Activated T-helper 2 cell treated with anti-CD3 and anti-CD28 coated beads, Interferon-gamma antibody, Interleukin-2, Interleukin-4, amounts not matched to agents 10 μg/mL and 5 μg/mL and 100 μg/mL, durations not matched to agents 14 hours and 24 hours and 36 hours (primary cell): ENCODE results near the gene C6orf136. TPM values are rescaled to one million over a fixed set of nuclear protein-coding genes. Genes with fewer than 3 reads are reported as not detected.
"Not testable (repeated sequence)": the region's sequence is repeated elsewhere in the genome, so short reads cannot be mapped to it uniquely, and the experiment has no call there.

Experiments used
- DNase-seq: peaks from one replicate; pipeline ENCODE4 v3.0.0; 2021; ENCODE audit warnings: low spot score
- H3K27ac Mint-ChIP-seq: one replicate; pipeline ENCODE4 v1.8.0; 2021; ENCODE audit warnings: mixed read lengths
- H3K27me3 Mint-ChIP-seq: one replicate; pipeline ENCODE4 v1.8.0; 2021; ENCODE audit warnings: low read depth, mixed read lengths
- H3K36me3 Mint-ChIP-seq: one replicate; pipeline ENCODE4 v1.8.0; 2021; ENCODE audit warnings: low read depth, mixed read lengths
- H3K4me1 Mint-ChIP-seq: one replicate; pipeline ENCODE4 v1.8.0; 2021; ENCODE audit warnings: low read depth, mixed read lengths
- H3K4me3 Mint-ChIP-seq: one replicate; pipeline ENCODE4 v1.8.0; 2021; ENCODE audit warnings: low read depth, mild to moderate bottlenecking, moderate library complexity, mixed read lengths
- H3K9me3 Mint-ChIP-seq: one replicate; pipeline ENCODE4 v1.8.0; 2021; ENCODE audit warnings: mixed read lengths
- intact Hi-C: fragments of 100-400 bp; cut with micrococcal nuclease; formaldehyde crosslinking; loops from one replicate; pipeline ENCODE4 v1.15.1; 2023
- total RNA-seq: library from RNA; stranded (reverse); gene quantifications from 2 replicates; pipeline ENCODE4 v1.2.3, GENCODE V29; 2022

C6orf136 gene
- total RNA-seq, 1 donor from 2014 or later, result 23.1 TPM

DNA sequence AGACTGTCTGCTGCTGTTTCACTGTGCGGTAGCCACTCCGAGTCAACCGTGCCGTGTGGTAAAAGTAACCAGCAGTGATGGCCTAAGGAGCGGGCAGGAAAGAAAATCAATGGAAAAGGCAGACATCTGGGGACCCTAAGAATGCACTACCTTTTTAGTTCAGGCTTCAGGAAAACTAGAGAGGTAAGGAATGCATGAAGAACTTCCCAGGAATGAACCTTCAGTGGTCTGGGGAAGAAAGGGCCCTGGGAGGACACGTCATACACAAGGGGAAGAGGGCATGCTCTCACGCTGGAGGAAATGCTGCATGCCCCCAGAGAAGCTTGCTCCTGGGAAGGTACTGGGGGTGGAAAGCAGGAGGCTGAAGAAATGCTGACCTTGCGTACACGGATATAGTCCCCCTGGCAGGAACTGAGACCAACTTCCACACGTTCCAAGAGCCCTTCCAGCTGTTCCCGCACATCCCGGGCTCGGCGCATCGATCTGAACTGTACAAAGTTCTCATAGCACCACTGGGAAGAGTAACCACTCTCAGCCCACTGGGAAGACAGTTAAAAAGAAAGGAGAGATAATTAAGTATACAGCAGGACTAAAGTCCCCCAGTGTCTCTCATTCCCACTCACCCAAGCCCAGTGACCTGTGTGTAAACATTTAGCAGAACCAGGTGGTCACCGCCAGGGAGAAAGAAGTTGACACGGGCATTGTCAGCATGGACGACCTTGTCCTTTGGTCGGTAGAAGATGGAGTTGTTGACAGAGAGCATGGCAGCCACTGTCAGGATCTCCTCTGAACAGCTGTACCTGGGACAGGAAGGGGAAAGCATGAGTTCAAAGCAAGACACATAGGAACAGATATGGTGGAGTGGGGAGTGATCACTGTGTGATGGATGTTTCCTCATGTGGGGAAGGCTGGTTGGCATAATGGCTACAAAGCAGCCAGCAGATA is 8.1 kb downstream of the C6orf136 start:
- DNase-seq, result no peak
- Mint-ChIP-seq H3K4me3 (no peak overlapping the region), H3K27me3 (no peaks in the 10 kb centered on the region), H3K27ac (no peak overlapping the region), H3K36me3 (peaks cover 73% of the 10 kb centered on the region), H3K4me1 (no peaks in the 10 kb centered on the region), H3K9me3 (no peaks in the 10 kb centered on the region)
- intact Hi-C loops, result no loop called here

- Mint-ChIP-seq H3K4me3 (no peak overlapping the region), H3K4me1 (no peaks in the 10 kb centered on the region), H3K36me3 (peaks cover 75% of the 10 kb centered on the region), H3K9me3 (no peaks in the 10 kb centered on the region), H3K27ac (no peak overlapping the region), H3K27me3 (no peaks in the 10 kb centered on the region)
- intact Hi-C loops, result no loop called here
- no peak for DNase-seq
Measured at GRCh38 chr6:30655743-30656094, 8.8 kb downstream of the C6orf136 start.

- intact Hi-C loops, result no loop called here
- Mint-ChIP-seq H3K36me3 (peaks cover 71% of the 10 kb centered on the region), H3K9me3 (no peaks in the 10 kb centered on the region), H3K27ac (no peak overlapping the region), H3K27me3 (no peaks in the 10 kb centered on the region), H3K4me1 (no peaks in the 10 kb centered on the region), H3K4me3 (no peak overlapping the region)
- DNase-seq, result no peak
Measured at GRCh38 chr6:30656513-30656912, 9.6 kb downstream of the C6orf136 start.

DNA sequence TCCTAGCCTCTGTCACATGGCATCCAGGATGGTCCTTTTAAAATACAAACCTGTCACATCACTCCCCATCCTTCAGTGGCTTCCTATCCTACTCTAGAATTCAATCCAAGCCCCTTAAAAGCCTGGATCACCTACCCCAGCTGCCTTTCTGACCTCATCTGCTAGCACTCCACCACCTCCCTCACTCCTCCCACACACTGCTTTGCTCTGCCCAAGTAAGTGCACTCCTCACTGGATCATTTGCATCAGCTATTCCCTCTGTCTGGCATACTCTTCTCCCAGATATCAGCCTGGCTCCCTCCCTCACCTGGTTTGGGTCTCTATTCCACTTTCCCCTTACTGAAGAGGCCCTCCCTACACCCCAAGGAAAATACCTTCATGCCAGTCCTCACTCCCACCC is 10.5 kb downstream of the C6orf136 start:
- H3K36me3 Mint-ChIP-seq, result peaks cover 72% of the 10 kb centered on the region
- H3K4me1 Mint-ChIP-seq, result no peaks in the 10 kb centered on the region
- DNase-seq, result no peak
- no peak overlapping the region for H3K27ac Mint-ChIP-seq
- H3K4me3 Mint-ChIP-seq, result no peak overlapping the region
- H3K9me3 Mint-ChIP-seq, result no peaks in the 10 kb centered on the region
- no peaks in the 10 kb centered on the region for H3K27me3 Mint-ChIP-seq
- intact Hi-C loops, result no loop called here

DNA sequence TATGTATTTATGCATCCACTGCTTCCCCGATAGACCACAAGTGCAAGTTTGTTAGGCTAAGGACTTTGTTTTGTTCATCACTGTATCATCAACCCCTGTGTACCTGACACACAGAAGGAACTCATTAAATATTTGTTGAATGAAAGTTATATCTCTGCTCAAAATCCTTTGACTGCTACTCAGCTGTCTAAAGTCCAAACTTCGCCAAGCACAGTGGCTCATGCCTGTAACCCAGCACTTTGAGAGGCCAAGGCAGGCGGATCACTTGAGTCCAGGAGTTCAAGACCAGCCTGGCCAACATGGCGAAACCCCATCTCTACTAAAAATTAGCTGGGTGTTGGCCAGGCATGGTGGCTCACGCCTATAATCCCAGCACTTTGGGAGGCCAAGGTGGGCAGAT is 11.0 kb downstream of the C6orf136 start:
- DNase-seq, intact Hi-C loops, H3K27me3 Mint-ChIP-seq, H3K4me1 Mint-ChIP-seq, H3K27ac Mint-ChIP-seq, H3K9me3 Mint-ChIP-seq, H3K4me3 Mint-ChIP-seq: not testable (repeated sequence)
- peaks cover 73% of the 10 kb centered on the region for H3K36me3 Mint-ChIP-seq

- no peaks in the 10 kb centered on the region for H3K27me3 Mint-ChIP-seq
- H3K4me1 Mint-ChIP-seq, result peaks cover 5% of the 10 kb centered on the region
- no peak overlapping the region for H3K4me3 Mint-ChIP-seq
- intact Hi-C loops, result no loop called here
- DNase-seq, result no peak
- peaks cover 58% of the 10 kb centered on the region for H3K36me3 Mint-ChIP-seq
- H3K27ac Mint-ChIP-seq, result no peak overlapping the region
- no peaks in the 10 kb centered on the region for H3K9me3 Mint-ChIP-seq
Measured at GRCh38 chr6:30664994-30665767, 18.2 kb downstream of the C6orf136 start.

GRCh38 chr6:30666300-30666699 is 19.4 kb downstream of the C6orf136 start:
- peaks cover 64% of the 10 kb centered on the region for H3K36me3 Mint-ChIP-seq
- peaks cover 12% of the 10 kb centered on the region for H3K4me1 Mint-ChIP-seq
- DNase-seq, intact Hi-C loops, H3K9me3 Mint-ChIP-seq, H3K27me3 Mint-ChIP-seq, H3K4me3 Mint-ChIP-seq: not testable (repeated sequence)
- peak overlapping the region; percentile 54 for H3K27ac Mint-ChIP-seq

- Mint-ChIP-seq H3K4me1 (peaks cover 22% of the 10 kb centered on the region), H3K4me3 (peak overlapping the region; percentile 68), H3K9me3 (no peaks in the 10 kb centered on the region), H3K27me3 (no peaks in the 10 kb centered on the region), H3K27ac (peak overlapping the region; percentile 23), H3K36me3 (peaks cover 33% of the 10 kb centered on the region)
- no peak for DNase-seq
- intact Hi-C loops, result no loop called here
Measured at GRCh38 chr6:30670760-30671527, 24.0 kb downstream of the C6orf136 start.

GRCh38 chr6:30672445-30673253 is 25.7 kb downstream of the C6orf136 start, which contains the start of gene DHX16:
DHX16 (minus strand) TSS chr6:30673006; CDS start chr6:30672841, 165 bp downstream.
- Mint-ChIP-seq H3K27me3 (no peaks in the 10 kb centered on the region), H3K9me3 (no peaks in the 10 kb centered on the region), H3K4me3 (peak within 1 kb of the TSS; percentile 91), H3K36me3 (peaks cover 36% of the 10 kb centered on the region), H3K4me1 (peaks cover 20% of the 10 kb centered on the region), H3K27ac (peak within 1 kb of the TSS; percentile 68)
- intact Hi-C loops, result loop anchor here (1.0 kb wide), 2 partner anchors 10 to 25 kb away; partner anchors contain the start of gene C6orf136
- peak; percentile 87 for DNase-seq

- Mint-ChIP-seq H3K4me1 (peaks cover 29% of the 10 kb centered on the region), H3K27me3 (no peaks in the 10 kb centered on the region), H3K27ac (no peak overlapping the region), H3K4me3 (no peak overlapping the region), H3K9me3 (no peaks in the 10 kb centered on the region), H3K36me3 (peaks cover 54% of the 10 kb centered on the region)
- no peak for DNase-seq
- intact Hi-C loops, result no loop called here
Measured at GRCh38 chr6:30676660-30677285, 29.8 kb downstream of the C6orf136 start.

- peak overlapping the region; percentile 75 for H3K27ac Mint-ChIP-seq
- intact Hi-C loops, result loop anchor here (1.0 kb wide), 1 partner anchor 43 kb away; no protein-coding TSS in a partner anchor
- H3K4me3 Mint-ChIP-seq, result peak overlapping the region; percentile 97
- no peaks in the 10 kb centered on the region for H3K27me3 Mint-ChIP-seq
- H3K36me3 Mint-ChIP-seq, result peaks cover 77% of the 10 kb centered on the region
- no peaks in the 10 kb centered on the region for H3K9me3 Mint-ChIP-seq
- peaks cover 26% of the 10 kb centered on the region for H3K4me1 Mint-ChIP-seq
- peak; percentile 86 for DNase-seq
Measured at GRCh38 chr6:30678964-30679726, 32.2 kb downstream of the C6orf136 start.
